Activated CD4-positive, alpha-beta T cell treated with anti-CD3 and anti-CD28 coated beads, Interleukin-2, Interleukin-6, amounts not matched to agents 100 ng/mL and 50 ng/mL, durations not matched to agents 16 hours and 8 hours (primary cell): ENCODE data around the gene RWDD4.
"Not testable (repeated sequence)": the region's sequence is repeated elsewhere in the genome, so short reads cannot be mapped to it uniquely, and the experiment has no call there.

ENCODE experiments used
- DNase-seq: peaks from one replicate; pipeline ENCODE4 v3.0.0-alpha.2; 2020

RWDD4 gene

DNA sequence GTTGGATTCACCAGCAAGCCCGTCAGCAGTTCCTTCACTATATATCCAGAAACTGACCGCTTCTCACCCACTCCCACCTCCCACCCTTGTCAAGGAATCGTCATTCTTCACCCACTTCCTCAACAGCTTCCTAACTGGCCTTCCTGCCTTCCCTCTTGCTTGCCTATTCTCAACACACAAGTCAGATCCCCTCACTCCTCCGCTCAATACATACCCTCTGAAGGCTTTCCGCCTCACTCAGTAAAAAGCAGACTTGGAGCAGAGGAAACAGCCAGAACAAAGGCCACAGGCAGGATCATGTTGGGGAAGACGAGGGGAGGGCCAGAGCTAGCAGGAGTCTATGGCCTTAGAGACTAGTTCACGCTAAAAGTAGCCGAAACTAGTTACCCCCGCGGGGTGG is 23.7 kb downstream of the RWDD4 start:
- no peak for DNase-seq

DNA sequence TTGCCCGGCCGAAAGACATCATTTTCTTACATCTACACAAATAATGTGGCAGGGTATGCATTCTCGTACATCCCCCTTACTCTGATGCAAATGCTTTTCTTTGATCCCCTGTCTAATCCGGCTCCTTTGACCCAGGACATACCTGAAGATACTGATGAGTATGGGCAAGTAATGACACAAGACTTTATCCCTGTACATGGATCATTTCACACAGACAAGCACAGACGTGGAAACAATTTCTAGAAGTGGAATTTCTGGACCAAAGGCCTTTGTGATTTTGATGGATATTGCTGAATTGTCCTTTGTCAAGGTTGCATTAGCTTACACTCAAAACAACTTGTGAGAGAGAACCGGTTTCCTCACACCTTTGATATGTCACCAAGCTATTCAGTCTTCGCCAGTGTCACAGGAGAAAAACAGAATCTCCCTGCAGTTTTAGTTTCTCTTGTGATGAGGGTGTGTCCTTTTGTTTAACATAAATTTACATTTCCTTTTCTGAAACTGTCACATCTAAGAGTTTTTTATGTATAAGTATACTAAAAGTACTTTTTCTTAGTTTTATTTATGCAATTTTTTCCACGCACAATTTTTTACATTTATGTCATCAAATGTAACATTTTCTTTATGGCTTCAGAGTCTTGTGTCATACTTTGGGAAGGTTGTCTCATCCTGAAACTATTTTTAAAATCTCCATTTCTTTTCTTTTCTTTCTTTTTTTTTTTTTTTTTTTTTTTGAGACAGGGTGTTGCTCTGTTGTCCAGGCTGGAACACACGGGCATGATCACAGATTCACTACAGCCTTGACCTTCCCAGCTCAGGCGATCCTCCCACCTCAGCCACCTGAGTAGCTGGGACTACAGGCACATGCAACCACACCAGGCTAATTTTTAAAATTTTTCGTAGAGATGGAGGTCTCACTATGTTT is 25.2 kb downstream of the RWDD4 start:
- DNase-seq: no peak

DNA sequence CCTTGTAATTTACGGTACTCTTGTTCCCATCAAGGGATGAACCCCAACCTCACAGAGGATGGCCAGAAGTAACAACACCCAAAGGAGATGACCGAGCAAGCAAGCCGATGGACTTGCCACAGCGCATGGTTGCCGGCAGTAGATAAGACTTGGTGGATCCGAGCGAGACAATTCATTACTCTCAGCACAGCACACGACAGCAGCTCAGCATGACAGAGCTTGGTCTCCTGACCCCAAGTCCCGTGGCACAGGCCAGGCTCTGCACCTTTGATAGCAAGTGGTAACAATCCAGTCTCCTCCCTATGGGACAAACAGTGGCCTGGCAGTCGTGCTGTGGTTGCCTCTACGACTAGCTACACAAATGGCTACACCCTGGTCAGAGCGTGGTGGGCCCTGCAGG is 26.3 kb downstream of the RWDD4 start:
- no peak for DNase-seq

DNA sequence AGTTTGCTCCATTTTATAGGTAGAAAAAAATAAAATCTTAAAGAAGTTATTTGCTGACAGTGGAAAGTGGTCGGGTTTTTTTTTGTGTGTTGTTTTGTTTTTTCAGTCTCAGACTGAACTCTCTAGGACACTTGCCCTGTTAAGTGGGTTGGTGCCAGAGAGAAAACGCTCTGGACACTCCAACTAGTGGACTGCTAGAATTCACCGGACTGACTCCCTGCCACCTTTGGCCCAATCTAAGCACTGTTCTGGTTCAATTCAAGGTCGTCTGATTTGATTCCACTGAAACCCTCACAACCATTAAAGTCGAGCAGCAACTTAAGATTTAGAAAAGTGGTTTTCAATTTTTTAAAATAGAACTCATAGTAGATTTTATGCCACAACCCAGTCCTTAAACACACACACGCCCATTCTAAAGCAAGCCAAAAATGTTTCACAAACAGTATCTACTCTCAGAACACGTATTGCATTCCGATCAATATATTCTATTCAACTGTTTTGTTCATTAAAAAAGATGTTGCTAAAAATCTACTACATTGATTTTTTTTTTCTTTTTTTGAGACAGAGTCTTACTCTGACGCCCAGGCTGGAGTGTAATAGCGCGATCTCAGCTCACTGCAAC is 27.3 kb downstream of the RWDD4 start:
- DNase-seq: no peak

DNA sequence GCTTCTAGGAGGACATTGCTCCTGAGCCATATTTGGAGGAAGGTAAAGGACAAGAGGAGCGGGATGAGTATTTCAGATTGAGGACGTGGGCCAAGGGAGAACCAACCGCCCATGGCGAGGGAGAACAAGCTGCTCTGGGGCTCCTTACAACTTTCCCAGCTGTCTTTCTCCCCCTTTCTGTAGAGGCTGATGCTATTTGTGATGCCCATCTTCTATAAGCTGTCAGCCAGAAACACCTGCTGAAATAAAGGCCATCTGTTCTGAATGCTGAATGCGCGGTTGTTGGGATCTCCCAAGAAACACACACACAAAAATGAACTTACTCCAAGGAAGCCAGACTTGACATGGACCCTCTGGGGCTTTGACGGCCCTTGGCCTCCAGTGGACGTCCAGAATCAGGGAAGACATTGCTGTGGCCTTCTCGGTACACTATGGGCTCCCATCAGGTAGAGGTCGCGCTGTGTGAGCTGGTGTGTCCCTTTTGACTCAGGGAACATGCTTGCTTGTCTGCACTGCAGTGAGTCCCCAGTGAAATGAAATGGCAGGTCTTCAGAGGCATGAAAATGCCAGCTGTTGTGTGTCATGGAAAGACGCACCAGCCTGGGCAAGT is 30.9 kb downstream of the RWDD4 start:
- no peak for DNase-seq

GRCh38 chr4:183627286-183627685 is 31.7 kb downstream of the RWDD4 start:
- not testable (repeated sequence) for DNase-seq

- no peak for DNase-seq
Observed at GRCh38 chr4:183626168-183626567, 32.8 kb downstream of the RWDD4 start.

- DNase-seq: no peak
Observed at GRCh38 chr4:183624548-183624947, 34.4 kb downstream of the RWDD4 start.

DNA sequence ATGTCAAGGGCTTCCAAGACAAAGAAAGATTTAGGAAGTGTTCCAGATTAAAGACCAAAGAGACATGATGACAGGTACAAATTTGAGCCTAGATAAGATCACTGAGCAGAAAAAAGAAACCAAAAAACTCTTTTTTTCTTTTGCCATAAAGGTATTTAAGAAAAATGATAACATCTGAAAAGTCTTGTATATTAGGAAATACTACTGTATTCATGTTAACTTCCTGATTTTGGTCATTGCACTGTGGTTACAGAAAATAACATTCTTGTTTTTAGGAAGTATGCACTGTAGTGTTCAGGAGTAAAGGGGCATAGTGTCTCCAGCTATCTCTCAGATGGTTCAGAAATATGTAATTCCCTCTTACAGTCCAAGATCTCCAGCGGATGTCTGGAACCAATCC is 37.1 kb downstream of the RWDD4 start:
- DNase-seq: no peak

DNA sequence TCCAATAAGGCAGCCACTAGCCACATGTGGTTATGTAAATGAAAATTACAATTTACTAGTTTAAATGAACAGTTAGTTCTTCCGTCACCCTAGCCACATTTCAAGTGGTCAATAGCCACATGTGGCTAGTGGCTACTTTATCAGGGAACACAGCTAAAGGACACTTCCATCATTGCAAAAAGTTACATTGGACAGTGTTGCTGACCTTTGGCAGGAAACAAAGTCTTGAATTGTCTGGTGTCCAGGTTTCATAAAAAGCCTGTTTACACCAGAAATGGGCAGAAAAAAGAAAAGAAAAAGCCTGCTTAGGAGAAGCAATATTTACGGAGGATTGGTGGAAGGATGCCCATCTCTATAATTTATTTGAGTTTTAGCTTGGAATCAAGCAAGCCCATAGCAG is 38.6 kb downstream of the RWDD4 start:
- DNase-seq: no peak

- no peak for DNase-seq
Observed at GRCh38 chr4:183618681-183619080, 40.3 kb downstream of the RWDD4 start.

DNA sequence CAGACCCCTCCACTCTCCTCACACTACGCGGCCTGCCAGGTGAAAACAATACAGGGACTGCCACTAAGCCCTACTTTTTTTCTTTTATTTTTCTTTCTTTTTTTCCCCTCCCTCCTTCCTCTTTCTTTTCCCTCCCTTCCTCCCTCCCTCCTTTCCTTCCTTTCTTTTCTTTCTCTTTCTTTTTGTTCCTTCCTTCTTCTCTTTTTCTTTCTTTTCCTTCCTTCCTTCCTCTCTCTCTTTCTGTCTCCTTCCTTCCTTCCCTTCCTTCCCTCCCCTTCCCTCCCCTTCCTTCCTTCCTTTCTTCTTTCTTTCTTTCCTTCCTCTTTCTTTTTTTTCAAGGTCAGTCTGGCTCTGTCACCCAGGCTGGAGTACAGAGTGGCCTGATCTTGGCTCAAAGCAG is 41.9 kb downstream of the RWDD4 start:
- no peak for DNase-seq

DNA sequence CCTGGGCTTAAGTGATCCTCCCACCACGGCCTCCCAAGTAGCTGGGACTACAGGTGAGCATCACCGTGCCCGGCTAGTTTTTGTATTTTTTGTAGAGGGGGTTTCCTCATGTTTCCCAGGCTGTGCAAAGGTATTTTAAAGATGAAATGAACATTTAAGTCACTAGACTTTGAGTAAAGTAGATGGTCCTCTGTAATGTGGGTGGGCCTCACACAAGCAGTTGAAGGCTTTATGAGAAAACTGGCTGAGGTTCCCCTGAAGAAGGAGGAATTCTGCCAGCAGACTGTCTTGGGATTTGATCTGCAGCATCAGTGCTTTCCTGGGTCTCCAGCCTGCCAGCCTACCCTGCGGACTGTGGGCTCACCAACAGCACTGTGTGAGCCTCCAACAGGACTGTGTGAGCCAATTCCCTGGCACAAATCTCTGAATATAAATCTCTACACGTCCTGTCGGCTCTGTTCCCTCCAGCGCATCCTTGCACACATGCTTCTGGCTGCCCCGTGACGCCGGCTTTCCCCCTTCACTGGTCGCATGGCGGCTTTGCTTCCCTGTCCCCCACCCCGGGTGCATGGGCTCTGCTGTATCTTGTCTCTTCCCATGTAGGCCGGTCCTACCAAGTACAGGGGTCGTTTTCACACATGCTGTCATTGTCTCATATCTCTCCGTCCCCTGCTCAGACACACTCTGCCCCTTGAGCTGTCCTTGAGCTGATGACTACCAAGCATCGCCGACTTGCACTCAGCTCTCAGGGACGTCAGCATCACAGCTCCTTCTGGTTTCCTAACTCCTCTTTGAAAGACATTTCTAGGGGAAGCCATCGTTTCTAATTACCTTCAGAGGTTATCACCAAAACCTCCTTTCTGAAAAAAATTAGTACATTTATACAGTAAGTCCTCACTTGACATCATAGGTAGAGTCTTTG is 46.4 kb downstream of the RWDD4 start:
- DNase-seq: no peak

- no peak for DNase-seq
Observed at GRCh38 chr4:183611210-183611830, 47.7 kb downstream of the RWDD4 start.

GRCh38 chr4:183610613-183611012 is 48.4 kb downstream of the RWDD4 start:
- no peak for DNase-seq

DNA sequence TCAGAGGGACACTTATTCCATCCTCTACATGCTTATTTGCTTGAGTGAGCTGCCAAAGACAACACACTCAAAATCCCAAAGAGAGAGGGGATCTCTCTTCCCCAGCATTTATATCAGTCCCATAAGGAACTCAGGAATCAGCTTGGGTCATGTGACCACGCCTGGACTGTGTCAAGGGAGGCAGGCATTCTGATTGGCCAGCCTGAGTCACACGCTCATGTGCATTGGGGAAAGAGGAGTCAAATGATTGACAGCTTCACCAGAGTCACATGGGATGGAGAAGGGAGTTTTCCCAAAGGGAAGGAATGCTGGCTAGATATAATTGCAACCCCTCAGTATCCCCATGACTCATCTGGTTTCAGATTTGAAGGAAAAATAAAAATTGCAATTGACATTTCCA is 49.0 kb downstream of the RWDD4 start:
- no peak for DNase-seq

GRCh38 chr4:183609151-183609550 is 49.8 kb downstream of the RWDD4 start:
- no peak for DNase-seq

GRCh38 chr4:183607894-183608293 is 51.1 kb downstream of the RWDD4 start:
- DNase-seq: no peak

GRCh38 chr4:183602557-183603027 is 56.4 kb downstream of the RWDD4 start:
- DNase-seq: no peak

GRCh38 chr4:183601381-183601780 is 57.6 kb downstream of the RWDD4 start:
- no peak for DNase-seq

- no peak for DNase-seq
Observed at GRCh38 chr4:183600189-183600685, 58.7 kb downstream of the RWDD4 start.

DNA sequence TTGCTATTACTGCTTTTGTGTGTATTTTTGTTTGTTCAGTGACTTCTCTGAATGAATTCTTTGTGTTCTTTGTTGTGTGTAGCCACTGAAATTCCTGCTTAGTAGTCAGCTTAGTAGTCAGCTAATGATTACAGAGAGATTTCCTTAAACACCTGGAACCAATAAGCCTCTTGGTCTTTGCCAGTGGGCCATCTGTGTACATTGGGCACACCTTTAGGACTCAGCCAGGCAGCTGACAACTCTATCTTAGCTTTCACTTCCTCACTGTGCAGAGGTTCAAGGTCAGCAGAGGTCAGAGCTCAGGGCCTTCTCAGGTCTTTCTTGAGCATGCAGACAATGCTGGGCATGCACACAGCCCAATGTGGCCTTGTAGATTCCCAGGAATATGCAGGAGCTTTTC is 59.3 kb downstream of the RWDD4 start:
- DNase-seq: no peak
